IPS-NIHi11 (cell line): Measurements from ENCODE around the gene FAM200B.

ENCODE experiments used
- DNase-seq: peaks from one replicate; pipeline ENCODE4 v3.0.0; 2012; ENCODE audit warnings: mixed read lengths, low spot score

FAM200B gene

GRCh38 chr4:15668566-15669435 is 12.8 kb upstream of the FAM200B start:
- DNase-seq, result no peak

GRCh38 chr4:15670576-15670975 is 11.1 kb upstream of the FAM200B start:
- no peak for DNase-seq

- DNase-seq, result no peak
Observed at GRCh38 chr4:15672101-15672500, 9.5 kb upstream of the FAM200B start.

GRCh38 chr4:15673337-15673736 is 8.3 kb upstream of the FAM200B start:
- DNase-seq, result no peak

- no peak for DNase-seq
Observed at GRCh38 chr4:15674046-15674445, 7.6 kb upstream of the FAM200B start.

- DNase-seq, result no peak
Observed at GRCh38 chr4:15674926-15675325, 6.7 kb upstream of the FAM200B start.

GRCh38 chr4:15675356-15675755 is 6.3 kb upstream of the FAM200B start:
- DNase-seq, result no peak

GRCh38 chr4:15676039-15676438 is 5.6 kb upstream of the FAM200B start:
- no peak for DNase-seq

GRCh38 chr4:15676899-15677298 is 4.7 kb upstream of the FAM200B start:
- no peak for DNase-seq

- peak; percentile 19 for DNase-seq
Observed at GRCh38 chr4:15677507-15677988, 4.1 kb upstream of the FAM200B start.

GRCh38 chr4:15681067-15681371 is 608 bp upstream of the FAM200B start:
- DNase-seq, result no peak

GRCh38 chr4:15682242-15683142 is 865 bp downstream of the FAM200B start:
- no peak for DNase-seq

GRCh38 chr4:15683143-15683495 is 1.5 kb downstream of the FAM200B start:
- DNase-seq, result no peak

- DNase-seq, result peak; percentile 12
Observed at GRCh38 chr4:15684498-15684897, 2.9 kb downstream of the FAM200B start.

GRCh38 chr4:15688051-15688450 is 6.4 kb downstream of the FAM200B start:
- no peak for DNase-seq

- DNase-seq, result no peak
Observed at GRCh38 chr4:15689540-15689939, 7.9 kb downstream of the FAM200B start.

- DNase-seq, result peak; percentile 18
Observed at GRCh38 chr4:15690020-15690809, 8.6 kb downstream of the FAM200B start.

GRCh38 chr4:15691346-15692135 is 9.9 kb downstream of the FAM200B start:
- no peak for DNase-seq

GRCh38 chr4:15692602-15693001 is 11.0 kb downstream of the FAM200B start:
- DNase-seq, result no peak

GRCh38 chr4:15694431-15694830 is 12.8 kb downstream of the FAM200B start:
- no peak for DNase-seq

GRCh38 chr4:15695240-15695699 is 13.6 kb downstream of the FAM200B start:
- DNase-seq, result peak; percentile 23
